Lung (tissue), 12 donors: Measurements from ENCODE around the gene RTP2. TPM values are rescaled to one million over a fixed set of nuclear protein-coding genes. Genes with fewer than 3 reads are reported as not detected.

Source experiments
- ATAC-seq: fragments of 200-7000 bp; cut with Tn5 transposase; one replicate; pipeline ENCODE4 v1.9.1; 2020; ENCODE audit warnings: moderate number of reproducible peaks; ENCODE audit not compliant: insufficient read depth, low FRiP score
- DNase-seq, 3 donors: peaks; one replicate each; pipeline ENCODE4 v3.0.0-alpha.2; 2013 to 2017
- H3K27ac ChIP-seq, 2 donors: one replicate each; pipeline ENCODE4 v1.5.1; 2013; ENCODE audit warnings: mild to moderate bottlenecking in 2 of 2, moderate library complexity in 2 of 2, control low read depth in 1 of 2, inconsistent platforms in 1 of 2, low read depth in 1 of 2, low read length in 1 of 2
- H3K27me3 ChIP-seq, 3 donors: one replicate each; pipeline ENCODE4 v1.5.1; 2013; ENCODE audit warnings: low read length in 2 of 3; ENCODE audit not compliant: control insufficient read depth in 3 of 3, insufficient read depth in 3 of 3
- H3K36me3 ChIP-seq, 4 donors: one replicate each; pipeline ENCODE4 v1.5.1; 2013; ENCODE audit warnings: low read length in 4 of 4, mild to moderate bottlenecking in 1 of 4, moderate library complexity in 1 of 4; ENCODE audit not compliant: control insufficient read depth in 4 of 4, insufficient read depth in 4 of 4
- H3K4me1 ChIP-seq, 5 donors: one replicate each; pipeline ENCODE4 v1.5.1; 2013; ENCODE audit warnings: low read length in 5 of 5, mild to moderate bottlenecking in 2 of 5, moderate library complexity in 1 of 5; ENCODE audit not compliant: control insufficient read depth in 5 of 5, insufficient read depth in 5 of 5
- H3K4me3 ChIP-seq: one replicate; pipeline ENCODE4 v1.5.1; 2013; ENCODE audit warnings: mild to moderate bottlenecking, control low read depth, moderate library complexity
- H3K9ac ChIP-seq, 2 donors: one replicate each; pipeline ENCODE4 v1.5.1; 2013; ENCODE audit warnings: low read length in 2 of 2, control low read depth in 1 of 2; ENCODE audit not compliant: insufficient read depth in 1 of 2
- H3K9me3 ChIP-seq, 4 donors: one replicate each; pipeline ENCODE4 v1.5.1; 2013; ENCODE audit warnings: low read length in 3 of 4, mild to moderate bottlenecking in 1 of 4, moderate library complexity in 1 of 4; ENCODE audit not compliant: control insufficient read depth in 4 of 4, insufficient read depth in 3 of 4
- CTCF ChIP-seq: IDR thresholded peaks from 2 replicates; pipeline ENCODE4 v1.5.1; 2012; ENCODE audit warnings: mild to moderate bottlenecking; ENCODE audit errors: control extremely low read depth, extremely low read depth
- WGBS, 2 donors: extraction: QIAGEN DNeasy Blood & Tissue Kit; methylation state at CpG; one replicate each; pipeline ENCODE4 v1.1.7; 2013; 5-methylcytosine and 5-hydroxymethylcytosine counted together
- polyA plus RNA-seq, 2 donors: library from polyadenylated mRNA; stranded (reverse); fragments of 200-250 nt; gene quantifications; one replicate each; pipeline ENCODE4 v1.2.1, GENCODE V29; 2013
- total RNA-seq, 2 donors: library from RNA; depleted of rRNA in 1 of 2; stranded (reverse); fragments of >200 nt in 1 of 2; gene quantifications; one replicate each; pipeline ENCODE4 v1.2.1, GENCODE V29; 2014 to 2021
- donor health status: control.
- donor health status: control.
- donor health status: Bipolar disorder and iron deficiency.
- donor health status: healthy.
- donor health status: DM: yes; HTN: yes; CAD: no.

RTP2 gene
- total and polyA plus RNA-seq, 4 donors, result not detected

GRCh38 chr3:187708696-187709095 is 6.3 kb upstream of the RTP2 start:
- Histone ChIP-seq H3K36me3 (no peaks in the 10 kb centered on the region), H3K4me1 (no peaks in the 10 kb centered on the region), H3K4me3 (no peak overlapping the region), H3K9me3 (no peaks in the 10 kb centered on the region), H3K27me3 (no peaks in the 10 kb centered on the region), H3K9ac (no peak overlapping the region), H3K27ac (no peak overlapping the region)
- ATAC-seq (no peak), DNase-seq (no peak)
- TF ChIP-seq CTCF, result no peak

DNA sequence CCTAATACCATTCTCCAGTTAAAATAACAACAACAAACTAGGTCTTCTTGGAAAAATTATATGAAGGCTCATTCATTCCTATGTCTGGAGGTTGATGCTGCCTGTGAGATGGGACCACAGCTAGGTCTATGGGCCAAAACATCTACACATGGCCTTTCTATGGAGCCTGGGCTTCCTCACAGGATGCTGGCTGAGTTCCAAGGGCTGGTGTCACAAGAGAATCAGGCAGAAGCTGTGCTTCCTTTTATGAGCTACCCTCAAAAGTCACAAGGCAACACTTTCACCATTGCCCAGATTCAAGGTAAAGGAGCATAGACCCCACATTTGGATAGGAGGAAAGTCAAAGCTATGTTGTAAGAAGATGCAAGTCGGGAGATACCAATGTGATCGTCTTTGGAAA is 4.6 kb upstream of the RTP2 start:
- TF ChIP-seq CTCF, result no peak
- no peak overlapping the region for H3K9ac ChIP-seq
- no peaks in the 10 kb centered on the region for H3K9me3 ChIP-seq
- H3K36me3 ChIP-seq, result no peaks in the 10 kb centered on the region
- ATAC-seq, result no peak
- H3K27me3 ChIP-seq, result no peaks in the 10 kb centered on the region
- WGBS, 2 donors, result 29 to 69% methylated on average over 2 of the region's 2 CpGs
- peak in 2 of 3 donors; percentile 18 to 41 for DNase-seq
- H3K4me1 ChIP-seq, result no peaks in the 10 kb centered on the region
- no peak overlapping the region for H3K27ac ChIP-seq
- no peak overlapping the region for H3K4me3 ChIP-seq

GRCh38 chr3:187705164-187705563 is 2.8 kb upstream of the RTP2 start:
- ATAC-seq, result no peak

More at GRCh38 chr3:187705164-187705563, 2.8 kb upstream of the RTP2 start:
- H3K4me3 ChIP-seq, result no peak overlapping the region
- no peaks in the 10 kb centered on the region for H3K27me3 ChIP-seq
- no peaks in the 10 kb centered on the region for H3K9me3 ChIP-seq
- no peak for DNase-seq
- H3K27ac ChIP-seq, result no peak overlapping the region
- H3K9ac ChIP-seq, result no peak overlapping the region
- no peaks in the 10 kb centered on the region for H3K36me3 ChIP-seq
- H3K4me1 ChIP-seq, result no peaks in the 10 kb centered on the region
- no peak for TF ChIP-seq CTCF
